Chondrocyte (in vitro differentiated cells): Measurements from ENCODE around the gene MLN. TPM values are rescaled to one million over a fixed set of nuclear protein-coding genes. Genes with fewer than 3 reads are reported as not detected.

ENCODE experiments used
- DNase-seq: peaks from one replicate; pipeline ENCODE4 v3.0.0; 2021; ENCODE audit warnings: mixed read lengths, low spot score
- H3K27ac Mint-ChIP-seq: one replicate; pipeline ENCODE4 v1.8.0; 2021; ENCODE audit warnings: mild to moderate bottlenecking, moderate library complexity, mixed read lengths; ENCODE audit not compliant: unreplicated experiment
- H3K27me3 Mint-ChIP-seq: 2 replicates; pipeline ENCODE4 v1.8.0; 2021; ENCODE audit warnings: low read depth, mixed read lengths
- H3K36me3 Mint-ChIP-seq: 2 replicates; pipeline ENCODE4 v1.8.0; 2021; ENCODE audit warnings: low read depth, mixed read lengths
- H3K4me1 Mint-ChIP-seq: 2 replicates; pipeline ENCODE4 v1.8.0; 2021; ENCODE audit warnings: low read depth, mild to moderate bottlenecking, mixed read lengths
- H3K4me3 Mint-ChIP-seq: one replicate; pipeline ENCODE4 v1.8.0; 2021; ENCODE audit warnings: mild to moderate bottlenecking, moderate library complexity, mixed read lengths; ENCODE audit not compliant: unreplicated experiment
- H3K9me3 Mint-ChIP-seq: 2 replicates; pipeline ENCODE4 v1.8.0; 2021; ENCODE audit warnings: low read depth, mixed read lengths
- total RNA-seq: library from RNA; stranded (reverse); gene quantifications from 3 replicates; pipeline ENCODE4 v1.2.1, GENCODE V29; 2021
- TF ChIP-seq, protein P1 (sequence below): fragments of 200-600 bp; sonication (generic); IDR thresholded peaks from 2 replicates; pipeline ENCODE4 v1.5.0; 2021; ENCODE audit warnings: antibody characterized with exemption, mild to moderate bottlenecking, moderate library complexity

Gene MLN
- total RNA-seq, 1 donor from 2014 or later: not detected

DNA sequence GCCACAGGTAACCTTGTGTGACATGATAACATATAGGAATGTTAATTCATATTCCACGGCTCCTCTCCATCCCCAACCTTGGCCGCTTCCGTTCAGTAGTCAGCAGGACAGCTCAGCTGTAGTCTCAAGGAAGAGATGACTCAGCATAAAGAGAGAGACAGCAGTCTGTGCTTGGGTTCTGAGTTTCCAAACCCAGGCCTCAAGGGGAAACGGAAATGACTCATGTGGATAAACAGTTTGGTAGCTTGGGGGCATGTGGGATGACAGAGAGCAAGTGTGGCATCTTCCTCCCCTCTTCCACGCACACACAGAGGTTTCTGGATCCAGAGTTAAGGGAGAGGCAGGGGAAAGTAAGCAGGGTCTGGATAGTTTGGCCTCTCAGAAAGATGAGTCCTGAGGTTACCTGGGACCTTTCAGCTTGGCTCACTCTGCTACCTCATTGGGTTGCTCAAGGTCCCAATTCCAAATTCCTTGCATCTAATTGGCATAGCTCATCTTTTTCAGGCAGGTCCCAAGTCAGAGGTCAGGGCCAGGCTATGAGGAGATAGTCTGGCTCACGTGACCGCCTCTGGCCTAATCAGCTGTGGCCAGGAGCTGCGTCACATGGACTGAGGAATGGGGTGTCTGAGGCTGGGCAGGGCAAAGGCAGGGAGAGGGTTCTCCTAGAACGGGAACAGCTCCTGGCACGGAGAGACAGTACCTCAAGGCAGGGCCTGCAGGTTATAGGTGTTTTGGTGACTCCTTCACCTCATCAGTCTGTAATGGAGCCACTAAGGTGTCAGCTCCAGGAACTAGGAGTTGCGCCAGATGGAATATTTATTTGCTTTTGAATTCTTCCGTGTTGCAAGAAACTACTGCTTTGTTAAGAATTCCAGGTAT is 36.5 kb upstream of the MLN start:
- Mint-ChIP-seq H3K27ac (peak overlapping the region; percentile 83), H3K27me3 (no peaks in the 10 kb centered on the region), H3K36me3 (no peaks in the 10 kb centered on the region), H3K4me1 (peaks cover 35% of the 10 kb centered on the region), H3K4me3 (no peak overlapping the region), H3K9me3 (peaks cover 5% of the 10 kb centered on the region)
- DNase-seq: no peak
- TF ChIP-seq, protein P1, sequence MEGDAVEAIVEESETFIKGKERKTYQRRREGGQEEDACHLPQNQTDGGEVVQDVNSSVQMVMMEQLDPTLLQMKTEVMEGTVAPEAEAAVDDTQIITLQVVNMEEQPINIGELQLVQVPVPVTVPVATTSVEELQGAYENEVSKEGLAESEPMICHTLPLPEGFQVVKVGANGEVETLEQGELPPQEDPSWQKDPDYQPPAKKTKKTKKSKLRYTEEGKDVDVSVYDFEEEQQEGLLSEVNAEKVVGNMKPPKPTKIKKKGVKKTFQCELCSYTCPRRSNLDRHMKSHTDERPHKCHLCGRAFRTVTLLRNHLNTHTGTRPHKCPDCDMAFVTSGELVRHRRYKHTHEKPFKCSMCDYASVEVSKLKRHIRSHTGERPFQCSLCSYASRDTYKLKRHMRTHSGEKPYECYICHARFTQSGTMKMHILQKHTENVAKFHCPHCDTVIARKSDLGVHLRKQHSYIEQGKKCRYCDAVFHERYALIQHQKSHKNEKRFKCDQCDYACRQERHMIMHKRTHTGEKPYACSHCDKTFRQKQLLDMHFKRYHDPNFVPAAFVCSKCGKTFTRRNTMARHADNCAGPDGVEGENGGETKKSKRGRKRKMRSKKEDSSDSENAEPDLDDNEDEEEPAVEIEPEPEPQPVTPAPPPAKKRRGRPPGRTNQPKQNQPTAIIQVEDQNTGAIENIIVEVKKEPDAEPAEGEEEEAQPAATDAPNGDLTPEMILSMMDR: no peak

DNA sequence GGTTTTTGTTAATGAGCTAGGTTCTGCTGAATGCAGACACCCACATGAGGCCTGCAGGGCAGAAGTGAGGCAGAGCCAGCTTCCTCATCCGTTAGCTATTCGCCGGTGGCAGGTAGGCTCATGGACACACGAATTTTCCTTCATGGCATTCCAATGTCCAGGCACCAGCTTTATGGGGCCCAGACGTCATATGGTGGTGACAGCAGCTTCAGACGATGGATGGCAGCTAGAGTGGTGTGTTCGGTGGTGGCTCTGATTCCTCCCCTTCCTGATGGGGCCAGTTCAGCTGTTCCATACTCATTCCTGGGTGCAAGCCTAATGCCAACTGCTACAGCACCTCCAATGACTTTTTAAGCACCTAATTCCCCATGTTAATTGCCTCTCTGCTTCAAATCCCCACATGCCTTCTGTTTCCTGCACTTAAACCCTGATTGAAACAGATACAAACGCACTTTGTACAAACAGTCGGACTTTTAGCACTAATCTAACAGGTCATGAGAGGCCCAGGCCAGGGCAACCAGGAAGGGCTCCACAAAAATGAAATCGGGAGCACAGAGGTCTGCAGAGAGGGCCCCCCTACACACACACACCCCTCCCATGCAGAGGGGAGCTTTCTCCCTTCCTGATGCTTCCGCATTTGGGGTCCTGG is 35.7 kb upstream of the MLN start:
- no peak overlapping the region for H3K4me3 Mint-ChIP-seq
- TF ChIP-seq, protein P1: no peak
- H3K27ac Mint-ChIP-seq: peak overlapping the region; percentile 83
- no peaks in the 10 kb centered on the region for H3K36me3 Mint-ChIP-seq
- no peak for DNase-seq
- no peaks in the 10 kb centered on the region for H3K27me3 Mint-ChIP-seq
- peaks cover 35% of the 10 kb centered on the region for H3K4me1 Mint-ChIP-seq
- H3K9me3 Mint-ChIP-seq: peaks cover 5% of the 10 kb centered on the region

DNA sequence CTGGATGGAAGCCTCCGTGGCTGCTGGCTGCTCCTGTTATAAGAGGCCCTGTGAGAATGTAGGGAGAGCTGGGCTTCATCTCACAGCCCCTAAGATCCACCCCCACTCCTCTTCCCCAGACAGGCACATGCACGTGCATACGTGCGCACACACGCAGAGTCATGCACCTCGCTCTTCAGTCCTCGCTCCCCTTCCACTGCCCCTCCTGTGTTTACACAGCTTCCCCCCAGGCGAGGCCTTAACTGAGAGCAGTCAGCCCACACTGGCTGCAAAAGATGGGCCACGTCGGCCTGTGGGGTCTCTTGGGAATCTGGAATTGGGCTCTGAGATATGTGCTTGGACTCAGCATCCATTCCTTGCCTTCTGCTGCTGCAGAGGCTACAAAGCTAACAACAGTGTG is 35.2 kb upstream of the MLN start:
- Mint-ChIP-seq H3K4me3 (no peak overlapping the region), H3K4me1 (peaks cover 35% of the 10 kb centered on the region), H3K27me3 (no peaks in the 10 kb centered on the region), H3K36me3 (no peaks in the 10 kb centered on the region), H3K9me3 (peaks cover 5% of the 10 kb centered on the region), H3K27ac (no peak overlapping the region)
- TF ChIP-seq, protein P1: no peak
- no peak for DNase-seq

DNA sequence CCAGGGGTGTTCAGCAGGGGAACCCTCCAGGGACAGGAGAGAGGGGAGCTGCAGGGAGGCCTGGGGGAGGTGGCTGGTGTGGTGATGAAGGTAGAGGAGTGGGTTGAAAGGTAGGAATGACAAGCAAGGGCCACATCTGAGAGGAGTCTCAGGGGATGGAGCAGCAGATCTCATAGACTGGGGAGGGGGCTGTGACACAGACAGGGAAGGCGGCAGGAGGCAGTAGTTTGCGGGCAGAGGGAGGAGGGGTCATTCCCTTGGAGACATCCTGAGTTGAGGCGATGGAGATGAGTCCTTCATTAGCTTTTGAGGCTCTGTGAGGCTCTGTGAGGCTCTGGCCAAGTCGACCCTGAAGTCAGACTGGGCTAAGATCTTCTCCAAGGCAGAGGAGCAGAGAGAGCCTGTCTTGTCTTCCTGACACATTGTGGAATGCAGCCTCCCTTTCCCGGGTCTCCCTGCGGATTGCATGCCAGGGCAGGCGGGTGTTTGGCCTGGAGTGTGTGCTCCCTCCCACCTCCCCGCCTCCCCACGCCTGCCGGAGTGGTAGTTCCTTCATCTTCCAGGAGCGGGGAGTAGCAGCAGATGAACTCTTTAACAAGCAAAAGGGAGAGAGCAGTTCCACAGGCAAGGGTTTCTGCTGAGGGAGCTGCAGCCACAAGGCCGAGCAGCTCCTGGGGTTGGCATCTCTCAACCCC is 34.3 kb upstream of the MLN start:
- no peak for DNase-seq
- Mint-ChIP-seq H3K9me3 (peaks cover 5% of the 10 kb centered on the region), H3K27me3 (no peaks in the 10 kb centered on the region), H3K36me3 (no peaks in the 10 kb centered on the region), H3K4me1 (peaks cover 32% of the 10 kb centered on the region), H3K4me3 (no peak overlapping the region), H3K27ac (peak overlapping the region; percentile 28)
- TF ChIP-seq, protein P1: no peak

DNA sequence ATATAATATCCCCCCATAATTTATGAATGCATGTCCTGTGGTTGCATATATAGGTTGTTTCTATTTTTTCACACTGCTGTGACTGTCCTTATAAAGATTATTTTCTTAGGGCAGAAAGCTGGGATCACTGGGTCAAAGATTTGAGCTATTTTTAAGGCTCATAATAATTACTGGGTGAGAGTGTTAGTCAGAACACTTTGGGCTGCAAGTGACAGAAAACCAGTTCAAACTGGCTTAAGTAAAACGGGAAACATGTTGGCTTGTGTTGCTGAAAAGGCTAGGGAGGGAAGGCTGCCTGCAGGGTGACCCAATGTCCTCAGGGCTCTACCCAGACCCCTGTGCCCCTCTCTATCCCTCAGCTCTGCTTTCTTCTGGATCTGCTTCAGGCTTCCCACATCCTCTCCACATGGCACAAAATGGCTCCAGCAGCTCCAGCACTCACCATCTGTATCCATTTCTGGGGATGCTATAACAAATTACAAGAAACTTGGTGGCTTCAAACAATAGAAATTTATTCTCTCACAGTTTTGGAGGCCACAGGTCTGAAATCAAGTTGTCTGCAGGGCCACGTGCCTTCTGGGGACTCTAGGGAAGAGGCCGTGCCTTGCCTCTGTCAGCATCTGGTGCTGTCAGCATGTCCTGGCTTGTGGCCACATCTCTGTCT is 33.1 kb upstream of the MLN start:
- H3K4me1 Mint-ChIP-seq: peaks cover 30% of the 10 kb centered on the region
- TF ChIP-seq, protein P1: no peak
- H3K4me3 Mint-ChIP-seq: no peak overlapping the region
- H3K36me3 Mint-ChIP-seq: no peaks in the 10 kb centered on the region
- no peaks in the 10 kb centered on the region for H3K27me3 Mint-ChIP-seq
- DNase-seq: no peak
- H3K9me3 Mint-ChIP-seq: peaks cover 5% of the 10 kb centered on the region
- no peak overlapping the region for H3K27ac Mint-ChIP-seq
